ENCODE data around the gene CNRIP1.
A peak's percentile ranks its signal among the peaks of the same experiment; 100 is the strongest.

CNRIP1 gene

GRCh38 chr2:68250652-68251186, 69.0 kb downstream of the CNRIP1 start:
- no peak for DNase-seq
- Histone ChIP-seq H3K9ac (ENCODE audit: low read length) (peak overlapping the region; percentile 95), H3K27ac (ENCODE audit: low read length, poor library complexity, severe bottlenecking) (peak overlapping the region; percentile 98), H4K8ac (ENCODE audit: low read length) (no peak overlapping the region), H2BK120ac (ENCODE audit: low read depth, low read length) (no peak overlapping the region), H3K4ac (ENCODE audit: low read depth in 1 of 2, low read length in 2 of 2) (no peak overlapping the region), H3K27me3 (ENCODE audit: control insufficient read depth in 1 of 2, insufficient read depth in 1 of 2, low read length in 2 of 2) (no peaks in the 10 kb centered on the region), H2BK15ac (ENCODE audit: low read depth, poor library complexity, severe bottlenecking) (no peak overlapping the region), H2AFZ (ENCODE audit: low read depth, low read length) (no peak overlapping the region), H2AK5ac (ENCODE audit: low read length, severe bottlenecking) (no peak overlapping the region), H2BK5ac (ENCODE audit: low read depth, low read length, poor library complexity, severe bottlenecking) (no peak overlapping the region), H3K4me3 (ENCODE audit: insufficient read depth in 1 of 2, low read depth in 1 of 2, low read length in 2 of 2) (peak overlapping the region in 1 of 2 experiments; percentile 91), H3K4me2 (ENCODE audit: low read length, poor library complexity, severe bottlenecking) (peak overlapping the region; percentile 92), H3K36me3 (ENCODE audit: control insufficient read depth in 1 of 2, insufficient read depth in 2 of 2, low read depth in 1 of 2, low read length in 2 of 2) (no peaks in the 10 kb centered on the region), H3K9me3 (ENCODE audit: control insufficient read depth, low read length) (no peaks in the 10 kb centered on the region), H3K79me1 (replicated peaks; ENCODE audit: low read length, poor library complexity, severe bottlenecking) (no peaks in the 10 kb centered on the region), H3K18ac (ENCODE audit: low read depth in 1 of 2, low read length in 2 of 2) (no peak overlapping the region), H3K4me1 (ENCODE audit: control insufficient read depth, insufficient read depth, low read depth, low read length) (peaks cover 3% of the 10 kb centered on the region), H2BK12ac (ENCODE audit: low read length in 2 of 2) (no peak overlapping the region), H3K14ac (ENCODE audit: low read length in 2 of 2) (no peak overlapping the region), H3K23ac (ENCODE audit: low read length in 2 of 2) (no peak overlapping the region), H4K91ac (ENCODE audit: low read length) (no peak overlapping the region)
- WGBS: 8% methylated on average over 13 of the region's 15 CpGs

DNA sequence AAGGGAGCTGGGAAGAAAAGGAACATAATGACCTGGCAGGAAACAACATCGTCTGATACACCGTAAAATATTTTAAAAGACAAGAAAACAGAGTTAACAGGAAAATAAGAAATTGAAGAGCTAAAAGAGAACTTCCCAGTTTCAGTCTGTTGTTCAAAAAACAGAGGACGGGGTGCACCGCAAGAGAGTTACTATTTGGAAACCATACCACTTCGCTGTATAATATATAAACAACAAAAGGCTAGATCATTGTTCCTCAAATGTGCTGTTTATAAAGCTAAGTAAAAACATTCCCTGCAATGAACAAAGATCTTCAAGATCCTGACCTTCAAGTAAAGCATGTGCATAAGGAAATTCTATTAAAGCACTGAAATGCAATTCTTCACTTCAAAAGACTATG, 69.6 kb downstream of the CNRIP1 start:
- no peak overlapping the region for H3K23ac ChIP-seq (ENCODE audit: low read length in 2 of 2)
- H3K4me1 ChIP-seq (ENCODE audit: control insufficient read depth, insufficient read depth, low read depth, low read length): peaks cover 3% of the 10 kb centered on the region
- no peak overlapping the region for H4K91ac ChIP-seq (ENCODE audit: low read length)
- DNase-seq: no peak
- no peak overlapping the region for H3K4ac ChIP-seq (ENCODE audit: low read depth in 1 of 2, low read length in 2 of 2)
- H2BK120ac ChIP-seq (ENCODE audit: low read depth, low read length): no peak overlapping the region
- H3K4me2 ChIP-seq (ENCODE audit: low read length, poor library complexity, severe bottlenecking): peak overlapping the region; percentile 92
- no peaks in the 10 kb centered on the region for H3K9me3 ChIP-seq (ENCODE audit: control insufficient read depth, low read length)
- no peak overlapping the region for H3K27ac ChIP-seq (ENCODE audit: low read length, poor library complexity, severe bottlenecking)
- H3K79me1 ChIP-seq (replicated peaks; ENCODE audit: low read length, poor library complexity, severe bottlenecking): no peaks in the 10 kb centered on the region
- WGBS: 40% methylated on average over 3 of the region's 5 CpGs
- no peak overlapping the region for H2BK15ac ChIP-seq (ENCODE audit: low read depth, poor library complexity, severe bottlenecking)
- no peak overlapping the region for H2BK5ac ChIP-seq (ENCODE audit: low read depth, low read length, poor library complexity, severe bottlenecking)
- H2BK12ac ChIP-seq (ENCODE audit: low read length in 2 of 2): no peak overlapping the region
- H4K8ac ChIP-seq (ENCODE audit: low read length): no peak overlapping the region
- H3K14ac ChIP-seq (ENCODE audit: low read length in 2 of 2): no peak overlapping the region
- peak overlapping the region; percentile 95 for H3K9ac ChIP-seq (ENCODE audit: low read length)
- no peak overlapping the region for H2AFZ ChIP-seq (ENCODE audit: low read depth, low read length)
- peak overlapping the region in 1 of 2 experiments; percentile 91 for H3K4me3 ChIP-seq (ENCODE audit: insufficient read depth in 1 of 2, low read depth in 1 of 2, low read length in 2 of 2)
- H2AK5ac ChIP-seq (ENCODE audit: low read length, severe bottlenecking): no peak overlapping the region
- no peaks in the 10 kb centered on the region for H3K36me3 ChIP-seq (ENCODE audit: control insufficient read depth in 1 of 2, insufficient read depth in 2 of 2, low read depth in 1 of 2, low read length in 2 of 2)
- no peak overlapping the region for H3K18ac ChIP-seq (ENCODE audit: low read depth in 1 of 2, low read length in 2 of 2)
- no peaks in the 10 kb centered on the region for H3K27me3 ChIP-seq (ENCODE audit: control insufficient read depth in 1 of 2, insufficient read depth in 1 of 2, low read length in 2 of 2)

DNA sequence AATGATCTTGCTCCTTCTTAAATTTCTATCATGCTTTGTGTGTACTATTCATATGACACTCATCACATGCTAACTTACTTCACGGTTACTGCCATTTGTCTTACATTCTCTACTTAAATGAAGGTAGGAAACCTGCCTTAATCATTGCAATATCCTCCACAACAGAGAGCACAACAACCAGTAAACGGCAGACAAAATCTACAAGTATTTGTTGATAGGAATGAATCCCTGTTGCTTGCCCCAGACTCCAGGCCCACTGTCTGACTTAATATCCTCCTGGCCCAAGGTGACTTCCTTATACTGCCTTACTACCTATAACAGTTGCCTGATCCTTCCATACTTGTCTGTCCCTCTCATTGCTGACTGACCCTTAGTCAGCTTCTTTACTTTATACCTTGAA, 70.9 kb downstream of the CNRIP1 start:
- Histone ChIP-seq H3K4me3 (ENCODE audit: insufficient read depth in 1 of 2, low read depth in 1 of 2, low read length in 2 of 2) (peak overlapping the region in 1 of 2 experiments; percentile 91), H3K36me3 (ENCODE audit: control insufficient read depth in 1 of 2, insufficient read depth in 2 of 2, low read depth in 1 of 2, low read length in 2 of 2) (peaks cover 2 to 4% of the 10 kb centered on the region in 2 experiments), H4K91ac (ENCODE audit: low read length) (no peak overlapping the region), H3K4ac (ENCODE audit: low read depth in 1 of 2, low read length in 2 of 2) (no peak overlapping the region), H3K18ac (ENCODE audit: low read depth in 1 of 2, low read length in 2 of 2) (no peak overlapping the region), H2BK5ac (ENCODE audit: low read depth, low read length, poor library complexity, severe bottlenecking) (no peak overlapping the region), H2BK120ac (ENCODE audit: low read depth, low read length) (no peak overlapping the region), H3K14ac (ENCODE audit: low read length in 2 of 2) (no peak overlapping the region), H2AK5ac (ENCODE audit: low read length, severe bottlenecking) (no peak overlapping the region), H3K4me1 (ENCODE audit: control insufficient read depth, insufficient read depth, low read depth, low read length) (peaks cover 3% of the 10 kb centered on the region), H2AFZ (ENCODE audit: low read depth, low read length) (no peak overlapping the region), H3K23ac (ENCODE audit: low read length in 2 of 2) (no peak overlapping the region), H3K27me3 (ENCODE audit: control insufficient read depth in 1 of 2, insufficient read depth in 1 of 2, low read length in 2 of 2) (no peaks in the 10 kb centered on the region), H3K9me3 (ENCODE audit: control insufficient read depth, low read length) (no peaks in the 10 kb centered on the region), H3K27ac (ENCODE audit: low read length, poor library complexity, severe bottlenecking) (no peak overlapping the region), H3K4me2 (ENCODE audit: low read length, poor library complexity, severe bottlenecking) (no peak overlapping the region), H2BK12ac (ENCODE audit: low read length in 2 of 2) (no peak overlapping the region), H2BK15ac (ENCODE audit: low read depth, poor library complexity, severe bottlenecking) (no peak overlapping the region), H4K8ac (ENCODE audit: low read length) (no peak overlapping the region), H3K79me1 (replicated peaks; ENCODE audit: low read length, poor library complexity, severe bottlenecking) (no peaks in the 10 kb centered on the region), H3K9ac (ENCODE audit: low read length) (peak overlapping the region; percentile 95)
- no peak for DNase-seq
- WGBS: 85% methylated on average over 2 of the region's 2 CpGs

DNA sequence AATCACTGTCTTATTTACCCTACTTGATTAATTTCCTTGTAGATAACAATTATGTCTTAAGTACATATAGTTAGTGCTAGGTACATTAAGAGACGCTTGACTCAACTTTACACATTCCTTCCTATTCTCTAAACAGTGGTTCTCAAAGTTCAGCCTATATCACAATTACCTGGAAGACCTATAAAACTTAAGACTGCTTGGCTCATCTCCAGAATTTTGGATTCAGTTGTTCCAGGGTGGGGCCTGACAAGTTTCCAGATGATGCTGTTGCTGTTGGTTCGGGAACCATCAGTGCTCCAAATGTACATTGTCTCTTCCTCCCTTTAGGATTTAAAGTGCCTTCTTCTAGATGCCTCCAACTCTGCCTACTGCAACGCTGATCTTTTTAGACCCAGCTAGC, 71.4 kb downstream of the CNRIP1 start:
- Histone ChIP-seq H3K27me3 (ENCODE audit: control insufficient read depth in 1 of 2, insufficient read depth in 1 of 2, low read length in 2 of 2) (no peaks in the 10 kb centered on the region), H4K91ac (ENCODE audit: low read length) (no peak overlapping the region), H3K9me3 (ENCODE audit: control insufficient read depth, low read length) (no peaks in the 10 kb centered on the region), H2BK5ac (ENCODE audit: low read depth, low read length, poor library complexity, severe bottlenecking) (no peak overlapping the region), H3K23ac (ENCODE audit: low read length in 2 of 2) (no peak overlapping the region), H2BK15ac (ENCODE audit: low read depth, poor library complexity, severe bottlenecking) (no peak overlapping the region), H2AK5ac (ENCODE audit: low read length, severe bottlenecking) (no peak overlapping the region), H2BK12ac (ENCODE audit: low read length in 2 of 2) (no peak overlapping the region), H3K9ac (ENCODE audit: low read length) (peak overlapping the region; percentile 95), H2AFZ (ENCODE audit: low read depth, low read length) (no peak overlapping the region), H3K4ac (ENCODE audit: low read depth in 1 of 2, low read length in 2 of 2) (no peak overlapping the region), H3K18ac (ENCODE audit: low read depth in 1 of 2, low read length in 2 of 2) (no peak overlapping the region), H3K36me3 (ENCODE audit: control insufficient read depth in 1 of 2, insufficient read depth in 2 of 2, low read depth in 1 of 2, low read length in 2 of 2) (peaks cover 2 to 4% of the 10 kb centered on the region in 2 experiments), H3K4me1 (ENCODE audit: control insufficient read depth, insufficient read depth, low read depth, low read length) (peaks cover 3% of the 10 kb centered on the region), H3K4me3 (ENCODE audit: insufficient read depth in 1 of 2, low read depth in 1 of 2, low read length in 2 of 2) (no peak overlapping the region), H3K14ac (ENCODE audit: low read length in 2 of 2) (no peak overlapping the region), H3K4me2 (ENCODE audit: low read length, poor library complexity, severe bottlenecking) (no peak overlapping the region), H4K8ac (ENCODE audit: low read length) (no peak overlapping the region), H3K79me1 (replicated peaks; ENCODE audit: low read length, poor library complexity, severe bottlenecking) (no peaks in the 10 kb centered on the region), H3K27ac (ENCODE audit: low read length, poor library complexity, severe bottlenecking) (no peak overlapping the region), H2BK120ac (ENCODE audit: low read depth, low read length) (no peak overlapping the region)
- DNase-seq: no peak
- WGBS: 98% methylated on average over 2 of the region's 3 CpGs
